Body of pancreas (tissue), 4 donors: ENCODE measurements around the gene CADM1.

Experiments
- POLR2A ChIP-seq, 3 donors: fragments of 450-650 bp; IDR thresholded peaks; one replicate each; pipeline ENCODE4 v1.6.1; 2016; ENCODE audit warnings: antibody characterized with exemption in 3 of 3, mild to moderate bottlenecking in 2 of 3
- TF ChIP-seq, protein P1 (sequence below), 7 experiments: fragments of 450-650 bp in 4 of 7; fragments of 200-600 bp in 3 of 7; sonication (generic) in 3 of 7; IDR thresholded peaks; one replicate each; pipeline ENCODE4 v1.5.1; 2016 to 2019; ENCODE audit warnings: antibody characterized with exemption in 7 of 7

DNA sequence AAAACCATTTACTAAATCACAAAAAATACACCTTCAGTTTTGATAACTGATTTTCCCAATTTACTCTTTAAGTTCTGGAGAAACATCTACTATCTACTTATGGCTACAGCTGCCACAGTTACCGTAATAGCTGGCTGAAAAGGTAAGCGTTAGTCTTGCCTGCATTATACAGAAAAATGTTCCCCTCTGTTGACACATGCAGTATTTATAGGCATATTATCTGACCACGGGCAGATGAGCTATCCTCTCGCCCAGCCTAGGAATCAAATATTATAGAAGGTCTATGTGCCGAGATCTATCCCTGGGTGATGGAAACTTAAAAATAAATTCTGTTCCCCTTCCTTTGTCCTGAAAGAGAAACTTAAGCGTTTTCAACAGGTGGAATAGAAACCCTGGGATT, 283.8 kb downstream of the CADM1 start:
- TF ChIP-seq, protein P1, sequence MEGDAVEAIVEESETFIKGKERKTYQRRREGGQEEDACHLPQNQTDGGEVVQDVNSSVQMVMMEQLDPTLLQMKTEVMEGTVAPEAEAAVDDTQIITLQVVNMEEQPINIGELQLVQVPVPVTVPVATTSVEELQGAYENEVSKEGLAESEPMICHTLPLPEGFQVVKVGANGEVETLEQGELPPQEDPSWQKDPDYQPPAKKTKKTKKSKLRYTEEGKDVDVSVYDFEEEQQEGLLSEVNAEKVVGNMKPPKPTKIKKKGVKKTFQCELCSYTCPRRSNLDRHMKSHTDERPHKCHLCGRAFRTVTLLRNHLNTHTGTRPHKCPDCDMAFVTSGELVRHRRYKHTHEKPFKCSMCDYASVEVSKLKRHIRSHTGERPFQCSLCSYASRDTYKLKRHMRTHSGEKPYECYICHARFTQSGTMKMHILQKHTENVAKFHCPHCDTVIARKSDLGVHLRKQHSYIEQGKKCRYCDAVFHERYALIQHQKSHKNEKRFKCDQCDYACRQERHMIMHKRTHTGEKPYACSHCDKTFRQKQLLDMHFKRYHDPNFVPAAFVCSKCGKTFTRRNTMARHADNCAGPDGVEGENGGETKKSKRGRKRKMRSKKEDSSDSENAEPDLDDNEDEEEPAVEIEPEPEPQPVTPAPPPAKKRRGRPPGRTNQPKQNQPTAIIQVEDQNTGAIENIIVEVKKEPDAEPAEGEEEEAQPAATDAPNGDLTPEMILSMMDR (IDR thresholded peaks at IDR 0.05), result no peak
- TF ChIP-seq POLR2A (IDR thresholded peaks at IDR 0.05), result no peak
